Smooth muscle cell (in vitro differentiated cells): ENCODE data around the gene ERP44. TPM values are rescaled to one million over a fixed set of nuclear protein-coding genes. Genes with fewer than 3 reads are reported as not detected.

Source experiments
- DNase-seq: peaks from one replicate; lab custom pipeline; 2025; ENCODE audit not compliant: unreplicated experiment; lab: John Stamatoyannopoulos, UW
- H2AFZ ChIP-seq: fragments of 200-600 bp; sonication (generic); 2 replicates; pipeline ENCODE4 v1.6.0; 2016; ENCODE audit warnings: antibody characterized with exemption, low read depth, mild to moderate bottlenecking
- H3F3A ChIP-seq: fragments of 200-600 bp; sonication (generic); 2 replicates; pipeline ENCODE4 v1.6.0; 2017; ENCODE audit warnings: antibody characterized with exemption, low read depth
- H3K27ac ChIP-seq: fragments of 200-600 bp; sonication (generic); 2 replicates; pipeline ENCODE4 v1.5.1; 2016; ENCODE audit warnings: low read depth, mild to moderate bottlenecking
- H3K27me3 ChIP-seq: fragments of 200-600 bp; sonication (generic); 2 replicates; pipeline ENCODE4 v1.6.1; 2016; ENCODE audit warnings: low read depth, mild to moderate bottlenecking
- H3K36me3 ChIP-seq: fragments of 200-600 bp; sonication (generic); 2 replicates; pipeline ENCODE4 v1.5.1; 2016; ENCODE audit warnings: low read depth
- H3K4me1 ChIP-seq: fragments of 200-600 bp; sonication (generic); 2 replicates; pipeline ENCODE4 v1.5.1; 2016; ENCODE audit warnings: low read depth
- H3K4me2 ChIP-seq: fragments of 200-600 bp; sonication (generic); 2 replicates; pipeline ENCODE4 v1.6.0; 2016; ENCODE audit warnings: mild to moderate bottlenecking
- H3K4me3 ChIP-seq: fragments of 200-600 bp; sonication (generic); 2 replicates; pipeline ENCODE4 v1.5.1; 2016; ENCODE audit warnings: mild to moderate bottlenecking
- H3K79me2 ChIP-seq: fragments of 200-600 bp; sonication (generic); 2 replicates; pipeline ENCODE4 v1.6.0; 2016; ENCODE audit warnings: low read depth, mild to moderate bottlenecking
- H3K9ac ChIP-seq: fragments of 200-600 bp; sonication (generic); 2 replicates; pipeline ENCODE4 v1.6.0; 2016; ENCODE audit warnings: low read depth
- H3K9me3 ChIP-seq: fragments of 200-600 bp; sonication (generic); replicated peaks from 2 replicates; pipeline ENCODE4 v1.5.1; 2016; ENCODE audit warnings: low read depth
- H4K20me1 ChIP-seq: fragments of 200-600 bp; sonication (generic); 2 replicates; pipeline ENCODE4 v1.6.0; 2016; ENCODE audit warnings: low read depth
- CTCF ChIP-seq: fragments of 200-600 bp; sonication (generic); IDR thresholded peaks from 2 replicates; pipeline ENCODE4 v1.5.1; 2017; ENCODE audit warnings: borderline replicate concordance, mild to moderate bottlenecking, antibody characterized with exemption; ENCODE audit not compliant: insufficient read depth, poor library complexity, severe bottlenecking
- WGBS: methylation state at CpG from one replicate; pipeline ENCODE4 v1.1.7; 2016; ENCODE audit warnings: low lambda C conversion rate; 5-methylcytosine and 5-hydroxymethylcytosine counted together
- polyA plus RNA-seq: library from polyadenylated mRNA; unstranded; fragments of >200 nt; fragmentation: Nextera tagmentation; extraction: Ambion mirVana; gene quantifications from 2 replicates; pipeline ENCODE4 v1.2.1, GENCODE V29; 2016
- total RNA-seq: library from RNA; depleted of rRNA; stranded (reverse); fragments of >200 nt; gene quantifications from 2 replicates; pipeline ENCODE4 v1.2.3, GENCODE V29; 2014

Gene ERP44
- total and polyA plus RNA-seq, 2 experiments from 2014 or later, result 32.0 to 38.5 TPM

- H4K20me1 ChIP-seq, result peaks cover 5% of the 10 kb centered on the region
- H3K4me1 ChIP-seq, result no peaks in the 10 kb centered on the region
- no peaks in the 10 kb centered on the region for H3F3A ChIP-seq
- H3K79me2 ChIP-seq, result peaks cover 23% of the 10 kb centered on the region
- no peaks in the 10 kb centered on the region for H3K27me3 ChIP-seq
- no peaks in the 10 kb centered on the region for H3K36me3 ChIP-seq
- TF ChIP-seq CTCF, result no peak
- H2AFZ ChIP-seq, result no peak overlapping the region
- WGBS, result 78% methylated on average over 2 of the region's 2 CpGs
- no peaks in the 10 kb centered on the region for H3K9me3 ChIP-seq
- H3K4me3 ChIP-seq, result no peak overlapping the region
- no peak overlapping the region for H3K4me2 ChIP-seq
- H3K9ac ChIP-seq, result no peak overlapping the region
- no peak overlapping the region for H3K27ac ChIP-seq
- DNase-seq, result no peak
These were observed 27.6 kb upstream of the ERP44 start for GRCh38 chr9:100126423-100126822.

GRCh38 chr9:100125910-100126309 lies 27.1 kb upstream of the ERP44 start:
- H3K4me3 ChIP-seq, result no peak overlapping the region
- H3K36me3 ChIP-seq, result no peaks in the 10 kb centered on the region
- H3K79me2 ChIP-seq, result peaks cover 23% of the 10 kb centered on the region
- no peaks in the 10 kb centered on the region for H3K9me3 ChIP-seq
- no peak for DNase-seq
- no peak overlapping the region for H2AFZ ChIP-seq
- H3K4me1 ChIP-seq, result no peaks in the 10 kb centered on the region
- no peak overlapping the region for H3K4me2 ChIP-seq
- WGBS, result 96% methylated on average over 2 of the region's 2 CpGs
- peaks cover 5% of the 10 kb centered on the region for H4K20me1 ChIP-seq
- no peak overlapping the region for H3K9ac ChIP-seq
- H3K27ac ChIP-seq, result no peak overlapping the region
- TF ChIP-seq CTCF, result no peak
- no peaks in the 10 kb centered on the region for H3F3A ChIP-seq
- H3K27me3 ChIP-seq, result no peaks in the 10 kb centered on the region

GRCh38 chr9:100125236-100125635 lies 26.4 kb upstream of the ERP44 start:
- Histone ChIP-seq H3F3A (no peaks in the 10 kb centered on the region), H3K36me3 (no peaks in the 10 kb centered on the region), H3K27ac (no peak overlapping the region), H3K27me3 (no peaks in the 10 kb centered on the region), H2AFZ (no peak overlapping the region), H3K9ac (no peak overlapping the region), H3K4me2 (no peak overlapping the region), H3K9me3 (no peaks in the 10 kb centered on the region), H4K20me1 (peaks cover 9% of the 10 kb centered on the region), H3K4me1 (no peaks in the 10 kb centered on the region), H3K4me3 (no peak overlapping the region), H3K79me2 (peaks cover 23% of the 10 kb centered on the region)
- 91% methylated on average over 2 of the region's 2 CpGs for WGBS
- no peak for TF ChIP-seq CTCF
- DNase-seq, result no peak

- H3K4me1 ChIP-seq, result no peaks in the 10 kb centered on the region
- no peaks in the 10 kb centered on the region for H3K27me3 ChIP-seq
- TF ChIP-seq CTCF, result no peak
- H3K4me3 ChIP-seq, result no peak overlapping the region
- no peak overlapping the region for H2AFZ ChIP-seq
- peaks cover 37% of the 10 kb centered on the region for H4K20me1 ChIP-seq
- 97% methylated on average over 2 of the region's 2 CpGs for WGBS
- no peak overlapping the region for H3K4me2 ChIP-seq
- H3K36me3 ChIP-seq, result no peaks in the 10 kb centered on the region
- DNase-seq, result no peak
- no peak overlapping the region for H3K27ac ChIP-seq
- H3K9ac ChIP-seq, result no peak overlapping the region
- no peaks in the 10 kb centered on the region for H3K9me3 ChIP-seq
- peaks cover 31% of the 10 kb centered on the region for H3K79me2 ChIP-seq
- no peaks in the 10 kb centered on the region for H3F3A ChIP-seq
These were observed 21.5 kb upstream of the ERP44 start for GRCh38 chr9:100120286-100120685.
